Renal pelvis (tissue), 4 donors: Measurements from ENCODE around the gene PXYLP1. TPM values are rescaled to one million over a fixed set of nuclear protein-coding genes. Genes with fewer than 3 reads are reported as not detected.

Source experiments
- DNase-seq: peaks from one replicate; pipeline ENCODE4 v3.0.0-alpha.2; 2013
- polyA plus RNA-seq, 3 donors: library from polyadenylated mRNA; unstranded; fragments of 120-200 nt; gene quantifications; one replicate each; pipeline ENCODE4 v1.2.1, GENCODE V29; 2013; ENCODE audit not compliant: insufficient read length in 3 of 3

Gene PXYLP1
- polyA plus RNA-seq, 3 donors, result 34.8 to 41.2 (median 37.7) TPM

DNA sequence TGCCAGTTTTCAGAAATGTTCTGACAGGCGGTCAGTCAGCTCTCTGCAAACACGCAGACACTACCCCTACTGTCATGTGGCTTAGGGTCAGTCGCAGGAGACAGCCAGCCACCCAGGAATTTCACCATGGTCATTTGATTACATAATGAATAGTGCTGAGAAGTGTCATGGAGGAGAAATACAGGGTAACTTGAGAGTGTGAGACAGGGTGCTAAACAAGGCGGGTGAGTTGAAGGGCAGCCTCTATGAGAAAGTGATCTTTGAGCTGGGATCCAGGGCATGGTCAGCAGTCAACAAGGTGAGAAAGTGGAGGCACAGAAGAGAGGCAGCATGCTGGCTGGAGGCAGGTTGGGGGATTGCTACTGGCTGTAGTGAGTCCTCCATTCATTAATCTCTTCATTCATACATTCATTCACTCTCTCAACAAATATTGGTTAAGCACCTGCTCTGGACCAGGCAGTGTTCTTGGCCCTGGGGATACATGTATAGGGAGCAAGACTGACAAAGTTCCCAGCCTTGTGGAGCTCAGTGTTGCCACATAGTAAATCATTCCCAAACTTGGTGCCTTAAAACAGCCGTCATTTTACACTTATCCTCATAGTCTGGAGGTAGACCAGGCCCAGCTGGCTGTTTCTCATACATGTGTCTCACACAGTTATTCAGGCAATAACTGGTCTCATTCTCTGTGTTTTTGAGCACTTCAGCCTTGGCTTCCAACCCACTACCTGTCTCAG is 14.8 kb downstream of the PXYLP1 start:
- no peak for DNase-seq

DNA sequence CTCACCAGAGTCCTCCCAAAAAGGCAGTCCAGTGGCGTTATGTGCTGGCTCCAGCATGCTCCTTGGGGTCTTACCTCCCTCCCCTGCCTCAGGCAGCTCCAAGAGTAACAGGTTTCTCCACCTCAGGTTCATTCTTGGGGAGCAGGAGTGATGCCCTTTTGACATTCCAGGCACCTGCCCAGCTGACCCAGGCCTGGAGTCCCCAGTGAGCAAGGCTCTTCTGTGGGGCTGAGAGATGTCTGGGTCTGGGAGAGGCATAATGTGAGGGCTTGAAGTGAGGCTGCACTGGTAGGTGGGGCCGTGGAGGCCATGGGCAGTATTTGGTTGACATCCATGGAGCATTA is 15.3 kb downstream of the PXYLP1 start:
- DNase-seq, result no peak

DNA sequence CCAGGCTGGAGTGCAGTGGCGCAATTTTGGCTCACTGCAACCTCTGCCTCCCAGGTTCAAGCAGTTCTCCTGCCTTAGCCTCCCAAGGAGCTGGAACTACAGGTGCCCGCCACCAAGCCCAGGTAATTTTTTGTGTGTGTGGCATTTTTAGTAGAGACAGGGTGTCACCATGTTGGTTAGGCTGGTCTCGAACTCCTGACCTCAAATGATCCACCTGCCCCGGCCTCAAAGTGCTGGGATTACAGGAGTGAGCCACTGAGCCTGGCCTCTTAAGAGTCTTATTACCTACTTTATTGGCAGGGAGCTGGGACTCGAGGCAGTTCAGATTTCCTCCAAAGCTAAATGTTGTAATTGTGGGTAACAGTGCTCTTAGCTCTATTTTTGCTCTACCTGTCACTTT is 16.4 kb downstream of the PXYLP1 start:
- DNase-seq, result no peak

GRCh38 chr3:141249041-141249440 is 17.4 kb downstream of the PXYLP1 start:
- no peak for DNase-seq

DNA sequence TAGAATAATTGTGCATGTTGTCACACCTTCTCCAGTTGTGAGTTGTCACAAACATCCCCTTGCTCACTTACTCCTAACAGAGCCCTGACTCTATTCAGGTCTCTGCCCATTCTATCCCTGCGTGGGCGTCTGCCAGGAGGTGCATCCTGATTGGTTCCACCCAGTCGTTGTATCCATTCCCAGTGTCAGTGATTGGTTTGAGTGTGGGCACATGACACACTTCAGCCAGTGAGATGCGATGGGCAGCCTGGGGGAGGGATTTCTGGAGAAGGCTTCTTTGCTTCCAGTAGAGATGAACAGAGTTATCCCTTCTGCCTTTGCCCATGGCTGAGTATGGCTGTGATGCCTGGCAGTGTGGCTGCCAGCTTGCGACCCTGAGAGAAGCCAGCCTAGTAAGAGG is 18.7 kb downstream of the PXYLP1 start:
- DNase-seq, result no peak

DNA sequence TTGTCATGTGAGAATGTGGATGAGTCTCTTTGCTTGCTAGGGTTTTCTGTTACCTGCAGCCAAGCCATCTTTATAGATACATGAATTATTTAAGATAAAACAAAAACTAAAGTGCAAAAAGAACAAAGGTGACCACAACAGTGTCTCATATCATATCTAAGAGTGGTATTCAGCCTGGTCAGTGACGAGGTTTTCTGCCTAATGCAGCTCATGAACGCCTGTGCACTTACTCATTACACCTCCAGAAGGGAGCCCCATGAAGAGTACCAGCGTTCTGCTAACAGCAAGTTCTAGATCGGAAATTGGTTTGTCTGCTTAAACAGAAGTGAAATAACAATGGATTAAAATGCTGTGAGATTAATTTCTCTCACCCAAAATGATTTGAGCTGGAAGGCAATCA is 19.2 kb downstream of the PXYLP1 start:
- DNase-seq, result no peak

GRCh38 chr3:141253326-141253725 is 21.7 kb downstream of the PXYLP1 start:
- DNase-seq, result no peak

DNA sequence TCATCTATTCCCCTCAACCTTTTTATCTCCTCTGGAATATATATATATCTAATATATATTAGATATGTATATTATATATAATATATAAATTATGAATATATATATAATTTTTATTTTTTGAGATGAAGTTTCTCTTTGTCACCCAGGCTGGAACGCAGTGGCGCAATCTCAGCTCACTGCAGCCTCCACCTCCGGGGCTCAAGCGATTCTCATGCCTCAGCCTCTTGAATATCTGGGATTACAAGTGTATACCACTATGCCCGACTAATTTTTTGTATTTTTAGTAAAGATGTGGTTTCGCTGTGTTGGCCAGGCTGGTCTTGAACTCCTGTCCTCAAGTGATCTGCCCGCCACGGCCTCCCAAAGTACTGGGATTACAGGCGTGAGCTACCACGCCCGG is 22.2 kb downstream of the PXYLP1 start:
- DNase-seq, result no peak

DNA sequence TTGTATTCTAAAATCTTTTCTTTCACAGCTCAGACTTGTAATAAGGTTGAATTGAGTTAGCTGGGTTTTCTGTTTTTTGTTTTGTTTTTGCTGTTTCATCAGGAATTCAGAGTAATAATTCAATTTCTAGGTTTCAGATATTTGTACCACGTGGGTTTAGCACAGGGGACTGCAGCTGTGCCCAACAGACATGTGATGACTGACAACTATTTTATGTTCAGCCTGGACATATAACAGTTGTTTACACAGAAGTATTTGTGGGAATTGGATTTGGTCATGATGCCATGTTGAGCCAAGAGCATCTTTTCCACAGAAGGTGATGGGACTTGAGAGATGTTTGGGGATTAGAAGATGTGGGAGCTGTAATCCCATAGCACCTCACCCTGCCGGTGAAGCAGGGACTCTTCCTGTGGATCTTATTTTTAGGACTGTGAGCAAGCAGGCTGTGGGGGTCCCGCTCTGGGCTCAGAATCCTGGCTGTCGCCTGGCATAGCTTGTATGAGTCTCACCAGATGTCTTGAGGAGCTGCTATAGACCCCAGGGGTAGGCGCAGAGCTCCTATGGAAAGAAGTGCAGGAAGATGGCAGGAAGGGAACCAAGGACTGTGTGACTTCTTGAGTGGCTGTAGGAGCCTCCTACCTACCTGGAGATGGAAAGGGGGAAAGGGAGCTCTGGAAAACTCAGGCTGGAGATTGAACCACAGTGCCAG is 23.7 kb downstream of the PXYLP1 start:
- no peak for DNase-seq

- DNase-seq, result no peak
Observed at GRCh38 chr3:141255846-141256261, 24.2 kb downstream of the PXYLP1 start.

DNA sequence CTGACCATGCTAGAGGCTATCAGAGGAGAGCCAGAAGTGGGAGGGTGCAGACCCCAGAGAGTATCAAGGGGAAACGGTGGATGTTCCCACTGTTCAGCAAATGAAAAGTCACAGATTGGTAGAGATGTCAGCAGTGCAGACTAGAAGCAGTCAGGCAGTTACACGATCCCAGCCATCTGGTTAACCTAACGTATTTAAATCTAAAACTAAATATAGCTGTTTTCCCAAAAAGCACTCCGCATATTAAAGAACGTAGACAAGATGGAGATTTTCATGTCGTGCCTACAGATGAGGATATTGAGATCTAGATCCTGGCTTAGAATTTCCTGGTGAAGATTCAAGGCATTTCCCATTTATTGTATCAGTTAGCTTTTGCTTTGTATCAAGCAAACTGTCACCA is 25.2 kb downstream of the PXYLP1 start:
- DNase-seq, result no peak

DNA sequence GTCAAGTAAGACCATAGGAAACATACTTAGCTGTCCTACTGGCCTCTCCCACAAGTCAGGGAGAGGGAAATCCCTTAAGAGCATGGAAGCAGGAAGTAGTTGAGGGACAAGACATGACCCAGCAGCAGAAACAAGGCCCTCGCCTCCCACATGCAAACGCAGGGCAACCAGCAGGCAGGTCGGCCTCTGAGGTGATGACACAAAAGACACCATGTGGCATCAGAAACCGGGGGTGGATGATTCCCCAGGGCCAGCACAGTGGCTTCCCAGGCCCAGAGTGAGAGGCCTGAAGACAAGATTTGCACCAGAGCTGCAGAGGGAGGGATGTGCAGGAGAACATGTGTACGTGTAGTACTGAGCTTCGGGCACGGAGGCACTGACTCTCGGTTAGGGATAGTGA is 26.3 kb downstream of the PXYLP1 start:
- no peak for DNase-seq

GRCh38 chr3:141258973-141259372 is 27.3 kb downstream of the PXYLP1 start:
- DNase-seq, result no peak

DNA sequence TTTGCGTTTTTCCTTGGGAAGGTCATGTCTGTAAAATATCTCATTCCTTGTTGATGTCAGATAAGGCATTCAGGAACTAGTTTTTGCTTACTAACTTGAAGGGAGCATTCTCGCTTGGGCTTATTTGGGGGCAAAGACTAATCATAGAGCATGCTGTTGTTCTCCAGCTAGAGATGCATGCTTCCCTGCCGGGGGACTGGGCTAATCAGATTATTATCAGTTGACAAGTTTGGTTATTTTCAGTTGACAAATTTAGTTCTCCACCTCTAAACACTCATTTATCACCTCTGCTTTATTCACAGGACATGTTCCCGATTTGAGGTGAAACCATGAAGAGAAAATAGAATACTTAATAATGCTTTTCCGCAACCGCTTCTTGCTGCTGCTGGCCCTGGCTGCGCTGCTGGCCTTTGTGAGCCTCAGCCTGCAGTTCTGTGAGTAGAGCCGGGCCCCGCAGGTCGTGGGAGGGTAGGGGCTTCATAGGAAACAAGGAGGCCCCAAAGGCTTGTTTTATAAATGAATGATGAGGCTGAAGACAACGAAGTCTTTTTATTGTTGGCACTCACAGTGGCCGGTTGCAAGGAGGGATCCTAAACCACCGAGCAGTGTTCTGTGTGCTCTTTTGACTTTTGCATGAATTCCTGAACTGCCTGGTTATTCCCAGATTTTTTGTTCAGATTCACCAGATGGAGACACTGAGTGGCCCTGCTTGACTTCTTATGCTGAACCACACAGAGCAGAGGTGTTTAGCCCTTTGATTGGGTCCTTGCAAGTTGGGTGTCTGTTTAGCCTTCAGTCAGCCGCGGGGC is 28.4 kb downstream of the PXYLP1 start:
- DNase-seq, result no peak

DNA sequence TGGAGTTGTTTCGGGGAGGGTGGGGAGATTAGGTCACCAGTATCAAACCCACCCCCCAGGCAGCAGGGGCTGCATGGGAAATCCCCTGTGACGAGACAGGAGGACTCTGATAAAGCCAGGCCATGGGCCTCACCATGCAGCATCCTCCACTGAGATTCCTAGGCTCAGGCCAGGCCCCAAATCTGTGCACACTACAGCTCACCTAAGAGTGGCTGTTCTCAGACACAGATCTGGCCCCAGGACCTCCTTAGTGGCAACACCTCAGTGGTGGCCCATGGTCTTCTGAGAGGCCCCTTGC is 29.0 kb downstream of the PXYLP1 start:
- no peak for DNase-seq

GRCh38 chr3:141261472-141262307 is 30.1 kb downstream of the PXYLP1 start:
- no peak for DNase-seq

- no peak for DNase-seq
Observed at GRCh38 chr3:141262308-141262705, 30.7 kb downstream of the PXYLP1 start.

DNA sequence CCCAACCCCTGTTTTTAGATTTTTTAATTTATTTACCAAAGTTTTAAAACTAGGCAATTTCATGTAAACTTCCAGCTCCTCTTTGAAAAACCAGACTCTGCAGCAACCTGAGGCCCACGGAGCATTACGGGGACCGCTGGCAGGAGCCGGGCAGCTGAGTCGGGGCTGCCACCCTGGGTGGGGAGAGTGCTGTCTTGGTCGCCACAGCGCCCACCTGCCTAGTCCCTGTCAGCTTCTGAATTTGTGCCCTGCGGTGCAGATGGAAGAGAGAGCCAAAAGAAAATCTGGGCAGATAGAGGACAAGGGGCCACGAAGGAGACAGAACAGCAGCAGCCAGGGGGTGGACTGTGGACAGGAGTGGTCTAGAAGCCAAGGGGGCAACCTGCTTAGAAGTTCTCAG is 34.6 kb downstream of the PXYLP1 start:
- DNase-seq, result no peak

DNA sequence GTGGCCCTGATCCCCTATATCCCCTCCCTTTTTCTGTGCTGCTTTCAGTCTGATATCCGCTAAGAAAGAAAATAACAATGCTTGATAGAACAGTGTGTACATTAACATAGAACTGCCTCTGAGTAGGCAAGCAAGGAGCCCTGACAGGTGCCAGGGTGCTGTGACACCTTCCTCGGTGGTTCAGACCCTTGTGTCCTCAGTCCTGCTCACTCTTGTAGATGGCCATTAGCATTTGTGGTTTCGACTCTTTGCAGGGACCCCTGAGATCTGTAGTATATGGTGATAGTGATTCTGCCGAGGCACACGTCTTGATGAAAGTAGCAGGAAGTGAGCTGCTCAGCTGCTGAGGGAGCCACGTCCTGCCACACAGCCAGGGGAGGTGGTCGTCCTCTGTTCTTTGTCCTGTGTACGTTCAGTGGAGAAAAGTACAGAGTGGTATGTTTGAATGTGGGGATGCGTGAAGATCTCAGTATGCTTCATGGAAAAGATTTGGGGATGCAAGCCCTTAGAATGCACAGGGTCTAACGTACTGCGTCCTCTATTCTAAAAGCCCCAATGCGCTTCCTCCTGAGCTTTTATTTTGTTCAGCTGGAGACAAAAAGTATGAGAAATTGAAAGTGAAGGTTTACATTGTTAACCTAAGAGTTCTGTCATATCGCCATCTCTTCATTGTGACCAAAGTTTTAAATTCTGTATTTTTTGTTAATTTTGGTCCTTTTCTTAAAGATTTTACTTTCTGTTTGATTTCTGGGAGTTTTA is 35.4 kb downstream of the PXYLP1 start:
- DNase-seq, result no peak

DNA sequence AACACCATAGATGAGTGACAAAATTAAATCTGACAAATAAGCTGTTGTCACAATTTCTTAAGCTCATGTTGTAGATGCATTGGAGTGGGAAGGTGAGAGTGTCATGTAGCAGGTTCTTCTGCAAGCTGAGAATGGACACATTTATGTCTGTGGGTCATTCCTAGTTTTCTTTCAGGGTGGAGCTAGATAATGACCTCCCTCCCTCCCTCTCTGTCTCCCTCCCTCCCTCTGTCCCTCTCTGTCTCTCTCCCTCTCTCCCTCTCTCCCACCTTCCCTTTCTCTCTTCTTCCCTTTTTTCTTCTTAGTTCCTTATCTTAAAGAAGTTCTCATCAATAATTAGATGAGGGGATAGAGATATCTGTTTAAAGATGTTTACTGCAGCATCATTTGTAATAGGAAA is 36.0 kb downstream of the PXYLP1 start:
- no peak for DNase-seq

DNA sequence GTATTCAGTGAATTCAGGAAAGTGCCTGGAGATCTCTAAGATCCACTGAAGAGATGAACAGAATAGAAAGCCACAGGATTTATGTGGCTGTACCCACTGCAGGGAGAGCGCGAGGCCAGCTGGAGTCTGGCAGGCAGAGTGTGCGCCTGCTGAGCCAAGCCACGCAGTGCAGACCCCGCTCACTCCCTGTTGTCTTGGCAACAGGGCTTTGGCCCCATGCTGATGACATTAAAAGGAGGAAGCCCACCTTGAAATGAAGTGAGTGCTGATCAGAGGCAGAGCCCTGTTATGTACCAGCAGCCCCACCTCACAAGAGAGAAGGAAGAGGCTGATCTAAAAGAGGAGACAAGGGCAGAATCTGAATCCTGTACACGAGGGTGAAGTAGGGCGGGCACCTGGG is 36.7 kb downstream of the PXYLP1 start:
- no peak for DNase-seq

GRCh38 chr3:141268791-141269190 is 37.2 kb downstream of the PXYLP1 start:
- DNase-seq, result no peak
